A673 (cell line): ENCODE results near the gene SDF2. TPM values are rescaled to one million over a fixed set of nuclear protein-coding genes. Genes with fewer than 3 reads are reported as not detected.

Experiments
- BruUV-seq: library from RNA; stranded (reverse); fragments of 400-500 nt; replicated peaks from 2 replicates; lab custom pipeline; 2021; lab: Mats Ljungman, UMichigan
- CTCF ChIA-PET: fragments of 300-600 bp; sonication (Branson Sonifier 250); formaldehyde crosslinking; loops from one replicate; lab custom pipeline; 2022; ENCODE audit warnings: antibody characterized with exemption; lab: Charles Lee
- POLR2A ChIA-PET: fragments of 300-600 bp; sonication (Branson Sonifier 250); formaldehyde crosslinking; loops from one replicate; lab custom pipeline; 2022; ENCODE audit warnings: antibody characterized with exemption; ENCODE audit not compliant: low non-redundant PET; lab: Charles Lee
- DNase-seq: peaks from one replicate; pipeline ENCODE4 v3.0.0-alpha.2; 2015; ENCODE audit warnings: low spot score
- H3K27ac ChIP-seq: fragments of 200-600 bp; sonication (generic); 2 replicates; pipeline ENCODE4 v1.5.1; 2016; ENCODE audit warnings: mixed run types, low read depth, mild to moderate bottlenecking, mixed read lengths, antibody characterized with exemption, low read length; ENCODE audit not compliant: poor library complexity, severe bottlenecking
- H3K27me3 ChIP-seq: fragments of 200-600 bp; sonication (generic); replicated peaks from 2 replicates; pipeline ENCODE4 v1.6.1; 2017; ENCODE audit warnings: mixed run types, low read depth, mild to moderate bottlenecking, mixed read lengths, antibody characterized with exemption, low read length; ENCODE audit not compliant: insufficient read depth, poor library complexity
- H3K36me3 ChIP-seq: fragments of 200-600 bp; sonication (generic); 2 replicates; pipeline ENCODE4 v1.6.1; 2016; ENCODE audit warnings: mixed run types, mild to moderate bottlenecking, mixed read lengths, antibody characterized with exemption, low read length; ENCODE audit not compliant: insufficient read depth, poor library complexity, severe bottlenecking
- H3K4me1 ChIP-seq: fragments of 200-600 bp; sonication (generic); 2 replicates; pipeline ENCODE4 v1.6.1; 2017; ENCODE audit warnings: mixed run types, mild to moderate bottlenecking, mixed read lengths, antibody characterized with exemption, low read length; ENCODE audit not compliant: insufficient read depth, poor library complexity, severe bottlenecking
- H3K4me3 ChIP-seq: fragments of 200-600 bp; sonication (generic); 2 replicates; pipeline ENCODE4 v1.5.1; 2016; ENCODE audit warnings: low read depth, mixed run types, mild to moderate bottlenecking, mixed read lengths, low read length; ENCODE audit not compliant: poor library complexity, severe bottlenecking
- H3K9me3 ChIP-seq: fragments of 200-600 bp; sonication (generic); 2 replicates; pipeline ENCODE4 v1.6.1; 2016; ENCODE audit warnings: mixed run types, low read depth, mild to moderate bottlenecking, mixed read lengths, antibody characterized with exemption, low read length; ENCODE audit not compliant: poor library complexity, severe bottlenecking
- CTCF ChIP-seq: fragments of 300-800, 200-600 bp; sonication (generic); conservative IDR thresholded peaks from 2 replicates; pipeline ENCODE4 v1.5.1; 2017; ENCODE audit warnings: low read depth, mild to moderate bottlenecking, antibody characterized with exemption, low read length, moderate library complexity, mixed read lengths
- EZH2 ChIP-seq: fragments of 200-600 bp; sonication (generic); IDR thresholded peaks from 2 replicates; pipeline ENCODE4 v1.6.1; 2017; ENCODE audit warnings: borderline replicate concordance, low read depth, mild to moderate bottlenecking, mixed read lengths, antibody characterized with exemption, low read length; ENCODE audit not compliant: poor library complexity, severe bottlenecking
- intact Hi-C: fragments of 100-400 bp; cut with micrococcal nuclease; formaldehyde crosslinking; loops from one replicate; pipeline ENCODE4 v1.10.0; 2022; ENCODE audit not compliant: unreplicated experiment
- total RNA-seq: library from RNA; stranded (reverse); gene quantifications from 2 replicates; pipeline ENCODE4 v1.2.3, GENCODE V29; 2021

The SDF2 gene
- total RNA-seq, 1 experiment from 2014 or later = 41.6 TPM

- Histone ChIP-seq H3K4me1 (no peaks in the 10 kb centered on the region), H3K27me3 (no peaks in the 10 kb centered on the region), H3K36me3 (peaks cover 88% of the 10 kb centered on the region), H3K27ac (no peak overlapping the region), H3K4me3 (no peak overlapping the region), H3K9me3 (no peaks in the 10 kb centered on the region)
- ChIA-PET CTCF (no interaction called here), POLR2A (no interaction called here)
- TSS peak; percentile 33 for BruUV-seq
- TF ChIP-seq EZH2 (no peak), CTCF (no peak)
- no peak for DNase-seq
- intact Hi-C loops = no loop called here
Observed at GRCh38 chr17:28634206-28634865, 27.4 kb downstream of the SDF2 start.

- DNase-seq = no peak
- Histone ChIP-seq H3K4me3 (no peak overlapping the region), H3K36me3 (peaks cover 66% of the 10 kb centered on the region), H3K4me1 (no peaks in the 10 kb centered on the region), H3K9me3 (no peaks in the 10 kb centered on the region), H3K27ac (no peak overlapping the region), H3K27me3 (no peaks in the 10 kb centered on the region)
- no TSS peak for BruUV-seq
- intact Hi-C loops = no loop called here
- ChIA-PET CTCF (no interaction called here), POLR2A (no interaction called here)
- TF ChIP-seq CTCF (no peak), EZH2 (no peak)
Observed at GRCh38 chr17:28626818-28627217, 34.9 kb downstream of the SDF2 start.

GRCh38 chr17:28624148-28624547 is 37.6 kb downstream of the SDF2 start:
- ChIA-PET CTCF (interaction anchor here (0.5 to 0.6 kb wide), 2 partner anchors 27 to 33 kb away, joined by 3 to 4 read pairs; no protein-coding TSS in a partner anchor), POLR2A (interaction anchor here (0.6 kb wide), 1 partner anchor 28 kb away, joined by 3 read pairs; no protein-coding TSS in a partner anchor)
- TF ChIP-seq EZH2 (no peak), CTCF (no peak)
- intact Hi-C loops = loop anchor here (5.0 kb wide), 1 partner anchor 47 kb away; the partner anchor contains the start of gene ALDOC
- Histone ChIP-seq H3K9me3 (no peaks in the 10 kb centered on the region), H3K27me3 (no peaks in the 10 kb centered on the region), H3K4me3 (no peak overlapping the region), H3K36me3 (peaks cover 80% of the 10 kb centered on the region), H3K27ac (no peak overlapping the region), H3K4me1 (no peaks in the 10 kb centered on the region)
- no peak for DNase-seq
- BruUV-seq = no TSS peak
